ENCODE results near the gene MARCKS. TPM values are rescaled to one million over a fixed set of nuclear protein-coding genes. Genes with fewer than 3 reads are reported as not detected.

The MARCKS gene
- polyA plus RNA-seq, 2 of the 4 experiments (the other 2 are of a cell fraction), result 21.2 to 39.4 TPM

DNA sequence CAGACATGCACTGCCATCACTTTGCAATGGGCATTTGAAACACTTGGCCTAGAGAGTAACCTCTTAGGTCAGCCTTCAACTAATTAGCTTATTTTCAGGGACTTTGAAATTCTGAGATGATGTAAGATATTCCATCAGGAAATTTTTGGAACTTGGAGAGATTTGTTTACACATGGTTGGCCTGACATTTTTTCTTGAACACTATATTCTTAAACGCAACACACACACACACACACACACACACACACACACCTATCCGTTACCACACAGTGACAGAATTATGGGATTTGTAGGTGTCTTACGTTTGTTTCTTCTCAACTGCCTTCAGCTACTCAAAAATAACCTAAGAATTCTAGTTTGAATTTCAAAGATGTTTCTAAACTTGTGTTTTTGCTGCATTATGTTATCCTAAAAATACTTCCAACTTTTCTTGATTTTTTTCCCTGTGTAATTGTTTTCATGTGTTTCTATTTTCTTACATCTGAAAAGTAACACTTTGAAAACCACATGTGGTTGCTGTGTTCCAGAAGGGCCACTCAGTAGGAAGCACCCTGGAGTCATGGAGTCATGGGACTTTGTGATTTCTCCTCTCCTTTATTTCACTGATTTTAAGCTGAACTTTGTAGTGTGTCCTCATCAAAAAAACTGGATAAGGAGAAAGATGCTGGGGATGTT is 31.9 kb downstream of the MARCKS start:
- ATAC-seq (no peak), FAIRE-seq (no peak)

DNA sequence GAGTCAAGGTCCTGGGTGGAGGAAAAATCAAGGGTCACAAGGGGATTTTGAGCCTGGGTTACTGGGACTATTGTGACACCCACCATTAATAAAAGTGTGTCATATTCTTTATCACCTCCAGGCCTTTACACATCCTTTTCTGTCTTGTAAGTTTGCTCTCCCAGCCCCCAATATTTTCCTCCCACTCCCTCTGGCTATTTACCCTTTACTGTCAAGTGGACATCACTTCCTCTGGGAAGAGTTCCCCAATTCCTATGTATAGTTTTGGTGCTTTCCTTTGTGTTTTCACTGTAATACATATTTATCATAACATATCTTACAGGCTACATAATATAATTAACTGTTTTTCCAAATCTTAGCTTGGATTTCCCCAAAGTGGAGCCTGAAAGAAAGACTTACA is 36.3 kb downstream of the MARCKS start:
- no peak for FAIRE-seq
- no peak for TF ChIP-seq KDM5A (IDR thresholded peaks at IDR 0.05)
- TF ChIP-seq MAFK (IDR thresholded peaks at IDR 0.05; ENCODE audit: partially characterized antibody), result no peak
- no peak for TF ChIP-seq KDM1A (IDR thresholded peaks at IDR 0.05; ENCODE audit: low read depth)
- TF ChIP-seq, protein P1, sequence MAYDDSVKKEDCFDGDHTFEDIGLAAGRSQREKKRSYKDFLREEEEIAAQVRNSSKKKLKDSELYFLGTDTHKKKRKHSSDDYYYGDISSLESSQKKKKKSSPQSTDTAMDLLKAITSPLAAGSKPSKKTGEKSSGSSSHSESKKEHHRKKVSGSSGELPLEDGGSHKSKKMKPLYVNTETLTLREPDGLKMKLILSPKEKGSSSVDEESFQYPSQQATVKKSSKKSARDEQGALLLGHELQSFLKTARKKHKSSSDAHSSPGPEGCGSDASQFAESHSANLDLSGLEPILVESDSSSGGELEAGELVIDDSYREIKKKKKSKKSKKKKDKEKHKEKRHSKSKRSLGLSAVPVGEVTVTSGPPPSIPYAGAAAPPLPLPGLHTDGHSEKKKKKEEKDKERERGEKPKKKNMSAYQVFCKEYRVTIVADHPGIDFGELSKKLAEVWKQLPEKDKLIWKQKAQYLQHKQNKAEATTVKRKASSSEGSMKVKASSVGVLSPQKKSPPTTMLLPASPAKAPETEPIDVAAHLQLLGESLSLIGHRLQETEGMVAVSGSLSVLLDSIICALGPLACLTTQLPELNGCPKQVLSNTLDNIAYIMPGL (CRISPR knock-in tag; IDR thresholded peaks at IDR 0.05; ENCODE audit: borderline replicate concordance), result no peak
- TF ChIP-seq EP300 (IDR thresholded peaks at IDR 0.05), result no peak

More for the DNA sequence above, 31.9 kb downstream of the MARCKS start:
- Histone ChIP-seq H3K27ac (no peak overlapping the region), H3K4me3 (no peak overlapping the region), H3K9me3 (no peaks in the 10 kb centered on the region), H3K4me2 (no peak overlapping the region), H3K4me1 (no peaks in the 10 kb centered on the region)
- CTCF ChIA-PET, result interaction anchor here (0.7 to 2.1 kb wide), 3 partner anchors 10 to 20 kb away, joined by 3 to 11 read pairs (median 5); no protein-coding TSS in a partner anchor
- 75% methylated on average over 3 of the region's 3 CpGs for WGBS (ENCODE audit: missing lambda C conversion rate)
- DNase-seq (ENCODE audit: low read depth in 1 of 2, low spot score in 1 of 2), result no peak
- TF ChIP-seq NFE2L2 (conservative IDR thresholded peaks at IDR 0.05; ENCODE audit: low read length) (no peak), CHD4 (IDR thresholded peaks at IDR 0.05; ENCODE audit: borderline replicate concordance) (no peak), BHLHE40 (IDR thresholded peaks at IDR 0.05; ENCODE audit: low read depth, low read length) (no peak), HEYL (CRISPR knock-in tag; IDR thresholded peaks at IDR 0.05) (no peak), EHMT2 (IDR thresholded peaks at IDR 0.05; ENCODE audit: low read depth) (no peak), HOXB13 (CRISPR knock-in tag; IDR thresholded peaks at IDR 0.05; ENCODE audit: low read depth) (no peak), MYC (IDR thresholded peaks at IDR 0.05; ENCODE audit: borderline replicate concordance, low read length) (no peak)
- TF ChIP-seq, protein P1 (CRISPR knock-in tag; IDR thresholded peaks at IDR 0.05; ENCODE audit: borderline replicate concordance), result no peak
- TF ChIP-seq, protein P2, sequence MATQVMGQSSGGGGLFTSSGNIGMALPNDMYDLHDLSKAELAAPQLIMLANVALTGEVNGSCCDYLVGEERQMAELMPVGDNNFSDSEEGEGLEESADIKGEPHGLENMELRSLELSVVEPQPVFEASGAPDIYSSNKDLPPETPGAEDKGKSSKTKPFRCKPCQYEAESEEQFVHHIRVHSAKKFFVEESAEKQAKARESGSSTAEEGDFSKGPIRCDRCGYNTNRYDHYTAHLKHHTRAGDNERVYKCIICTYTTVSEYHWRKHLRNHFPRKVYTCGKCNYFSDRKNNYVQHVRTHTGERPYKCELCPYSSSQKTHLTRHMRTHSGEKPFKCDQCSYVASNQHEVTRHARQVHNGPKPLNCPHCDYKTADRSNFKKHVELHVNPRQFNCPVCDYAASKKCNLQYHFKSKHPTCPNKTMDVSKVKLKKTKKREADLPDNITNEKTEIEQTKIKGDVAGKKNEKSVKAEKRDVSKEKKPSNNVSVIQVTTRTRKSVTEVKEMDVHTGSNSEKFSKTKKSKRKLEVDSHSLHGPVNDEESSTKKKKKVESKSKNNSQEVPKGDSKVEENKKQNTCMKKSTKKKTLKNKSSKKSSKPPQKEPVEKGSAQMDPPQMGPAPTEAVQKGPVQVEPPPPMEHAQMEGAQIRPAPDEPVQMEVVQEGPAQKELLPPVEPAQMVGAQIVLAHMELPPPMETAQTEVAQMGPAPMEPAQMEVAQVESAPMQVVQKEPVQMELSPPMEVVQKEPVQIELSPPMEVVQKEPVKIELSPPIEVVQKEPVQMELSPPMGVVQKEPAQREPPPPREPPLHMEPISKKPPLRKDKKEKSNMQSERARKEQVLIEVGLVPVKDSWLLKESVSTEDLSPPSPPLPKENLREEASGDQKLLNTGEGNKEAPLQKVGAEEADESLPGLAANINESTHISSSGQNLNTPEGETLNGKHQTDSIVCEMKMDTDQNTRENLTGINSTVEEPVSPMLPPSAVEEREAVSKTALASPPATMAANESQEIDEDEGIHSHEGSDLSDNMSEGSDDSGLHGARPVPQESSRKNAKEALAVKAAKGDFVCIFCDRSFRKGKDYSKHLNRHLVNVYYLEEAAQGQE (IDR thresholded peaks at IDR 0.05), result no peak
- TF ChIP-seq, protein P3, sequence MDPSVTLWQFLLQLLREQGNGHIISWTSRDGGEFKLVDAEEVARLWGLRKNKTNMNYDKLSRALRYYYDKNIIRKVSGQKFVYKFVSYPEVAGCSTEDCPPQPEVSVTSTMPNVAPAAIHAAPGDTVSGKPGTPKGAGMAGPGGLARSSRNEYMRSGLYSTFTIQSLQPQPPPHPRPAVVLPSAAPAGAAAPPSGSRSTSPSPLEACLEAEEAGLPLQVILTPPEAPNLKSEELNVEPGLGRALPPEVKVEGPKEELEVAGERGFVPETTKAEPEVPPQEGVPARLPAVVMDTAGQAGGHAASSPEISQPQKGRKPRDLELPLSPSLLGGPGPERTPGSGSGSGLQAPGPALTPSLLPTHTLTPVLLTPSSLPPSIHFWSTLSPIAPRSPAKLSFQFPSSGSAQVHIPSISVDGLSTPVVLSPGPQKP (IDR thresholded peaks at IDR 0.05; ENCODE audit: low read depth, low read length), result no peak
- POLR2A ChIA-PET, result no interaction called here

More for the DNA sequence above, 36.3 kb downstream of the MARCKS start:
- ATAC-seq (no peak), DNase-seq (ENCODE audit: low read depth in 1 of 2, low spot score in 1 of 2) (no peak)
- POLR2A ChIA-PET, result no interaction called here
- H3K4me1 ChIP-seq, result no peaks in the 10 kb centered on the region
- H3K27ac ChIP-seq, result no peak overlapping the region
- no peak overlapping the region for H3K4me2 ChIP-seq
- H3K4me3 ChIP-seq, result no peak overlapping the region
- no peaks in the 10 kb centered on the region for H3K9me3 ChIP-seq
- CTCF ChIA-PET, result no interaction called here

Measured in A549 (cell line).